GM23338 (cell line): ENCODE results near the gene AFAP1L2. TPM values are rescaled to one million over a fixed set of nuclear protein-coding genes. Genes with fewer than 3 reads are reported as not detected.

Experiments used
- ATAC-seq: fragments of 200-7000 bp; cut with Tn5 transposase; 3 replicates; pipeline ENCODE4 v1.9.1; 2020
- DNase-seq: peaks from one replicate; pipeline ENCODE4 v3.0.0-alpha.2; 2015; ENCODE audit warnings: low spot score
- H2AFZ ChIP-seq: fragments of 200-600 bp; sonication (generic); 2 replicates; pipeline ENCODE4 v1.8.0; 2016; ENCODE audit warnings: antibody characterized with exemption, mild to moderate bottlenecking, moderate library complexity
- H3F3A ChIP-seq: fragments of 200-600 bp; sonication (generic); replicated peaks from 2 replicates; pipeline ENCODE4 v1.8.0; 2017; ENCODE audit warnings: antibody characterized with exemption, mixed run types, low read depth
- H3K27ac ChIP-seq: fragments of 200-600 bp; sonication (generic); 2 replicates; pipeline ENCODE4 v1.6.1; 2016; ENCODE audit warnings: low read depth
- H3K27me3 ChIP-seq: fragments of 200-600 bp; sonication (generic); 2 replicates; pipeline ENCODE4 v1.8.0; 2016; ENCODE audit warnings: mild to moderate bottlenecking, mixed run types, moderate library complexity; ENCODE audit not compliant: insufficient read depth
- H3K36me3 ChIP-seq: fragments of 200-600 bp; sonication (generic); 2 replicates; pipeline ENCODE4 v1.8.0; 2016; ENCODE audit warnings: mild to moderate bottlenecking; ENCODE audit not compliant: insufficient read depth
- H3K4me1 ChIP-seq: fragments of 200-600 bp; sonication (generic); 2 replicates; pipeline ENCODE4 v1.8.0; 2016; ENCODE audit warnings: mild to moderate bottlenecking, moderate library complexity; ENCODE audit not compliant: insufficient read depth
- H3K4me2 ChIP-seq: fragments of 200-600 bp; sonication (generic); 2 replicates; pipeline ENCODE4 v1.7.1; 2017; ENCODE audit warnings: mixed run types
- H3K4me3 ChIP-seq: fragments of 200-600 bp; sonication (generic); 2 replicates; pipeline ENCODE4 v1.6.1; 2016; ENCODE audit warnings: mixed run types
- H3K79me2 ChIP-seq: fragments of 200-600 bp; sonication (generic); replicated peaks from 2 replicates; pipeline ENCODE4 v1.8.0; 2017; ENCODE audit warnings: mild to moderate bottlenecking; ENCODE audit not compliant: insufficient read depth
- H3K9me2 ChIP-seq: fragments of 200-600 bp; sonication (generic); 2 replicates; pipeline ENCODE4 v1.8.0; 2017; ENCODE audit not compliant: insufficient read depth
- H4K20me1 ChIP-seq: fragments of 200-600 bp; sonication (generic); replicated peaks from 2 replicates; pipeline ENCODE4 v1.8.0; 2017; ENCODE audit warnings: mild to moderate bottlenecking; ENCODE audit not compliant: insufficient read depth
- H3K27ac Mint-ChIP-seq: 2 replicates; pipeline ENCODE4 v1.8.0; 2020; ENCODE audit warnings: inconsistent platforms, mild to moderate bottlenecking, moderate library complexity, mixed read lengths
- H3K27me3 Mint-ChIP-seq: 3 replicates; pipeline ENCODE4 v1.8.0; 2022; ENCODE audit warnings: low read depth, mild to moderate bottlenecking, moderate library complexity, mixed read lengths, inconsistent platforms; ENCODE audit not compliant: insufficient read depth, poor library complexity
- H3K36me3 Mint-ChIP-seq: 3 replicates; pipeline ENCODE4 v1.8.0; 2021; ENCODE audit warnings: low read depth, mild to moderate bottlenecking, inconsistent platforms, moderate library complexity, mixed read lengths
- H3K4me1 Mint-ChIP-seq: 3 replicates; pipeline ENCODE4 v1.8.0; 2020; ENCODE audit warnings: mild to moderate bottlenecking, inconsistent platforms, mixed read lengths
- H3K4me3 Mint-ChIP-seq: 3 replicates; pipeline ENCODE4 v1.8.0; 2021; ENCODE audit warnings: moderate library complexity, mild to moderate bottlenecking, inconsistent platforms, mixed read lengths
- H3K9me3 Mint-ChIP-seq: 3 replicates; pipeline ENCODE4 v1.8.0; 2020; ENCODE audit warnings: moderate library complexity, mild to moderate bottlenecking, inconsistent platforms, mixed read lengths
- CREB1 ChIP-seq: fragments of 250-450 bp; sonication (Bioruptor Pico); IDR thresholded peaks from 2 replicates; pipeline ENCODE4 v1.5.0; 2020; ENCODE audit warnings: low read depth, mild to moderate bottlenecking, moderate library complexity
- CTCF ChIP-seq, 2 experiments: fragments of 200-600 bp in 1 of 2; sonication (generic) in 1 of 2; conservative IDR thresholded peaks; 2 replicates each; pipeline versions ENCODE4 v1.5.1 to v1.6.1; 2016 to 2017; ENCODE audit warnings: antibody characterized with exemption in 2 of 2, low read depth in 2 of 2, mild to moderate bottlenecking in 2 of 2, moderate library complexity in 1 of 2
- ETS1 ChIP-seq: IDR thresholded peaks from 2 replicates; pipeline ENCODE4 v1.6.1; 2016; ENCODE audit warnings: antibody characterized with exemption
- EZH2 ChIP-seq: fragments of 200-600 bp; sonication (generic); IDR thresholded peaks from one replicate; pipeline ENCODE4 v1.8.0; 2017; ENCODE audit warnings: antibody characterized with exemption, mild to moderate bottlenecking, low read depth; ENCODE audit not compliant: unreplicated experiment
- EZH2phosphoT487 ChIP-seq: fragments of 200-600 bp; sonication (generic); IDR thresholded peaks from one replicate; pipeline ENCODE4 v1.8.1; 2018; ENCODE audit warnings: antibody characterized with exemption; ENCODE audit not compliant: unreplicated experiment
- JUNB ChIP-seq: IDR thresholded peaks from one replicate; pipeline ENCODE4 v1.6.1; 2016; ENCODE audit warnings: antibody characterized with exemption; ENCODE audit not compliant: unreplicated experiment
- NANOG ChIP-seq: IDR thresholded peaks from 2 replicates; pipeline ENCODE4 v1.6.1; 2016; ENCODE audit warnings: antibody characterized with exemption, borderline replicate concordance
- POLR2AphosphoS5 ChIP-seq: IDR thresholded peaks from 2 replicates; pipeline ENCODE4 v1.6.1; 2016; ENCODE audit warnings: antibody characterized with exemption, low read depth
- REST ChIP-seq: IDR thresholded peaks from one replicate; pipeline ENCODE4 v1.6.1; 2018; ENCODE audit warnings: antibody characterized with exemption; ENCODE audit not compliant: unreplicated experiment
- STAT1 ChIP-seq: IDR thresholded peaks from one replicate; pipeline ENCODE4 v1.6.1; 2016; ENCODE audit warnings: antibody characterized with exemption; ENCODE audit not compliant: unreplicated experiment
- ZNF114 ChIP-seq: fragments of 250-450 bp; sonication (Bioruptor Pico); IDR thresholded peaks from 2 replicates; pipeline ENCODE4 v1.5.0; 2020; ENCODE audit warnings: mild to moderate bottlenecking, moderate library complexity
- ZNF331 ChIP-seq: fragments of 250-450 bp; sonication (Bioruptor Pico); IDR thresholded peaks from 2 replicates; pipeline ENCODE4 v1.5.0; 2020; ENCODE audit warnings: low read depth, mild to moderate bottlenecking, moderate library complexity
- ZNF462 ChIP-seq: fragments of 250-450 bp; sonication (Bioruptor Pico); IDR thresholded peaks from 2 replicates; pipeline ENCODE4 v1.5.0; 2020; ENCODE audit warnings: mild to moderate bottlenecking, moderate library complexity
- polyA plus RNA-seq: library from polyadenylated mRNA; unstranded; fragments of >200 nt; fragmentation: Nextera tagmentation; extraction: Ambion mirVana; gene quantifications from 2 replicates; pipeline ENCODE4 v1.2.1, GENCODE V29; 2016
- total RNA-seq: library from RNA; depleted of rRNA; stranded (reverse); fragments of >200 nt; shearing (Covaris generic); gene quantifications from 2 replicates; pipeline ENCODE4 v1.2.3, GENCODE V29; 2014

Gene AFAP1L2
- total and polyA plus RNA-seq, 2 experiments from 2014 or later, result 2.3 to 6.5 TPM

- ATAC-seq (no peak; the same call in 2 of the 3 replicates), DNase-seq (peak; percentile 28)
- Mint-ChIP-seq H3K27ac (no peak overlapping the region), H3K9me3 (no peaks in the 10 kb centered on the region), H3K4me1 (peaks cover 3% of the 10 kb centered on the region; the same call in 2 of the 3 replicates), H3K27me3 (no peaks in the 10 kb centered on the region), H3K36me3 (peaks cover 8% of the 10 kb centered on the region; the same call in 2 of the 3 replicates), H3K4me3 (no peak overlapping the region)
- H3K4me1 ChIP-seq, result peaks cover 3% of the 10 kb centered on the region; the same call in 1 of the 2 replicates
- H4K20me1 ChIP-seq, result no peaks in the 10 kb centered on the region
- no peak overlapping the region for H2AFZ ChIP-seq
- no peaks in the 10 kb centered on the region for H3F3A ChIP-seq
- no peak overlapping the region for H3K4me2 ChIP-seq
- no peaks in the 10 kb centered on the region for H3K9me2 ChIP-seq
- H3K4me3 ChIP-seq, result no peak overlapping the region
- TF ChIP-seq EZH2, result no peak
- no peak for TF ChIP-seq ZNF462 (CRISPR knock-in tag)
- TF ChIP-seq ZNF114, result no peak
- no peak for TF ChIP-seq STAT1
- TF ChIP-seq NANOG, result no peak
- TF ChIP-seq EZH2phosphoT487, result no peak
- TF ChIP-seq CREB1 (CRISPR knock-in tag), result no peak
- no peak for TF ChIP-seq POLR2AphosphoS5
- TF ChIP-seq ZNF331, result no peak
- TF ChIP-seq ETS1, result no peak
- TF ChIP-seq JUNB, result no peak
- TF ChIP-seq CTCF (conservative IDR thresholded peaks at IDR 0.05; ENCODE audit: low read depth in 2 of 2), result no peak
- TF ChIP-seq REST, result no peak
- H3K27me3 ChIP-seq, result no peaks in the 10 kb centered on the region
- H3K79me2 ChIP-seq, result no peaks in the 10 kb centered on the region
- no peaks in the 10 kb centered on the region for H3K36me3 ChIP-seq
- H3K27ac ChIP-seq, result no peak overlapping the region
These were observed 49.3 kb upstream of the AFAP1L2 start for GRCh38 chr10:114453576-114453975.
